HG02571 (cell line): ENCODE data around the gene ATP5IF1.

Source experiments
- ATAC-seq: cut with Tn5 transposase; IDR thresholded peaks from one replicate; pipeline ENCODE4 v1.9.1; 2021; ENCODE audit warnings: mild to moderate bottlenecking, moderate library complexity; ENCODE audit not compliant: unreplicated experiment

ATP5IF1 gene

DNA sequence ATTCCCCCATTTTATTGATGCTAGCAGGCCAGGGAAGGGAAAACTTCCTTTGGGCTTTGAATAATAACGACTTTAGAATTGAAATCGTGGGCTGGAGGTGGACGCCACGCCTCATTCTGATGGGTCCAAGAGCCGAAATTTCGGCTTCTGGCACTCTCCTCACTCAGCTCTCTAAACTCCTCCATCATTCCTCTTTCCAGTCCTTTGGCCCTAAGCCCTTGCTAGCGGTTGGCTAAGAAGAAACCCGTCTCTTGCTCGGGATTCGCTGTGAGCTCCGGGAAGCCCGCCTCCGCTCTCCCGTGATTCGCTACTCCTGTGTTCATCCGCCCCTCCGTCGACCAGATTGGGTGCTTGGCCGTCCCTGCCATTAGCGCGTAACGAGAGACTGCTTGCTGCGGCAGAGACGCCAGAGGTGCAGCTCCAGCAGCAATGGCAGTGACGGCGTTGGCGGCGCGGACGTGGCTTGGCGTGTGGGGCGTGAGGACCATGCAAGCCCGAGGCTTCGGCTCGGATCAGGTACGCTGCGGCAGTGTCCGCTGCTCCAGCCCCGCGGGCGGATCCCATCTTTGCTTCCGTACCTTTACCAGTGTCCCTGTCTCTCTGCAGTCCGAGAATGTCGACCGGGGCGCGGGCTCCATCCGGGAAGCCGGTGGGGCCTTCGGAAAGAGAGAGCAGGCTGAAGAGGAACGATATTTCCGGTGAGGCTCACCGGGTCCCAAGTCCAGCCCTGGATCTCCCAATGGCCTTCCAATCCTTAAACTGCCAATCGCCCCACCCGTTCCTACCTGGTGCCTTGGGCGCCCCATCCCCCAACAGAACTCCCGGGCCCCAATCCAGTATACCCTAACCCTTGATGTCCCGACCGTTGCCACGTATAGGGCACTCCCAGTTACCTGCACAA, at the start of gene ATP5IF1:
Gene ATP5IF1 (plus strand): TSS at position 370 of the 901 bp plus-strand sequence. CDS start 60 bp downstream, at position 430.
- ATAC-seq: peak; percentile 83

DNA sequence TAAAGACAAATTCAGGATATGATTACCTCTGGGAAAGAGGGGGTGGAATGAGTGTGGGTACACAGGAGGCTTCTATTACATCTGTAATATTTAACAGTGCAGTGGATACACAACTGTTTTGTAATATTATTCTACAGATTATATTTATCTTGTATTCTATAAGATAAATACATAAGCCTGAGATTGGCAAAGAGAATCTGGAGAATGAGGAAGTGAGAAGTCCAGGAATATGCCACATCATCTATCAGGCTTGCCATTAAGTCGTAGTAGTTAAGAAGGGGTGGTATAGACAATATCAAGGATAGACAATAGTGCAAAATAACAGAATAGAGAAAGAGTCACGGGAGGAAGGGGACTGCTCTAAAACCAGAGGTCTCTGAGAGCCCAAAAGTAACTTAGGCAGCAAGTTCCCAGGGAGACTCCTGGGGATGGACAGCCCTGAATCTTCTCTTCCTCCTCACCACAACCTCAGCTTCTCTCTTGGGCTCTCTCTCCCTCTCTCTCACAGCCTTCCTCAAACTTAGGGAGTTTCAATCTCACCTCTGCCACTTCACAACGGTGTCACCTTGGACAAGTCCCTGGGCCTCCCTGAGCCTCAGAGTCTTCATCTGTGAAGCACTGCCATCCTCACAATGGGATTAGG, 45.5 kb upstream of the ATP5IF1 start:
- ATAC-seq: no peak

DNA sequence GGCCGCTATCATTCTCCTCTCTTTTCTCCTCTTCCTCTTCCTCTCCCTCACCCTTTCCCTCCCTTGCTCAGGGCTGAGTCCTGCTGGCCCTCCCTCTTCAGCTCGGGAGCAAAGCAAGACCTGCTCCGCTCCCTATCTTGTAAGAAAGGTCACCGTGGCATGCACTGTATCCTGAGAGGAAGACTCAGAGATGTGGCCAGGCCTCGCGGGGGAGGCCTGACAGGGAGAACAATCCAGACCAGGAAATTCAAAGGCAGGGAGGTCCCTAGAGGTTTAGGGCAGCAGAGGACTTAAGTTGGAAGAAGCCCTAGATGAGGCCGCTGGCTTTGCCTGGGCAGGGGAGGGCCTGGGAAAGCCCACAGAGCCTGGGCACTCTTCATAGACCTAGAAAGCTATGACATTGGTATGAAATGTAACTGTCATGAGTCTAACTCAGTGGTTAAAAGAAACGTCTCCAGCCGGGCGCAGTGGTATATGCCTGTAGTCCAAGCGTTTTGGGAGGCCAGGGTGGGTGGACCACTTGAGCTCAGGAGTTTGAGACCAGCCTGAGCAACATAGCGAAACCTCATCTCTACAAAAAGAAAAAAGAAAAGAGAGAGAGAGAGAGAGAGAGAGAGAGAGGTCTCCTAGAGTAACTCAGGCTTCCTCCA, 44.8 kb upstream of the ATP5IF1 start:
- ATAC-seq: no peak

DNA sequence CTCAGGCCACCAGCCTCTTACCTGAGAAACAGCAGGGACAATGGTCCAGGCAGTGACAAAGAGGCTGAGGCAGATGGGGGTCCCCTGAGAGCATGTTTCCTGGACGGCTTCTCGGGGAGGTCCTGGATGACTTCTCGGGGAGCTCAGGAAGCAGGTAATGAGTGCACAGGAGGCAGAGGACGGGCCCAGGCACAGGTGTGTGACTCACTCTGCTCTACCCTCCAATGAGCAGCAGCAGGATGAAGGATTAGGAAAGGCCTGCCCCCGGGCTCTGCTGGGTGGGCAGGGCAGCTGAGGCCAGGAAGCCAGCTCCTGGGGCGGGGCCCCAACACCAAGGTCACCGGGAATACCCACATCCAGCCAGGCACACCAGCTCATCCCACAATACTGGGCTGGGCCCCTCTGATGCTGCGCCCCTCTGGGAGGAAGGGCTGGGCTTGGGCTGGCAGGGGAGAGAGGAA, 42.2 kb upstream of the ATP5IF1 start:
- no peak for ATAC-seq

DNA sequence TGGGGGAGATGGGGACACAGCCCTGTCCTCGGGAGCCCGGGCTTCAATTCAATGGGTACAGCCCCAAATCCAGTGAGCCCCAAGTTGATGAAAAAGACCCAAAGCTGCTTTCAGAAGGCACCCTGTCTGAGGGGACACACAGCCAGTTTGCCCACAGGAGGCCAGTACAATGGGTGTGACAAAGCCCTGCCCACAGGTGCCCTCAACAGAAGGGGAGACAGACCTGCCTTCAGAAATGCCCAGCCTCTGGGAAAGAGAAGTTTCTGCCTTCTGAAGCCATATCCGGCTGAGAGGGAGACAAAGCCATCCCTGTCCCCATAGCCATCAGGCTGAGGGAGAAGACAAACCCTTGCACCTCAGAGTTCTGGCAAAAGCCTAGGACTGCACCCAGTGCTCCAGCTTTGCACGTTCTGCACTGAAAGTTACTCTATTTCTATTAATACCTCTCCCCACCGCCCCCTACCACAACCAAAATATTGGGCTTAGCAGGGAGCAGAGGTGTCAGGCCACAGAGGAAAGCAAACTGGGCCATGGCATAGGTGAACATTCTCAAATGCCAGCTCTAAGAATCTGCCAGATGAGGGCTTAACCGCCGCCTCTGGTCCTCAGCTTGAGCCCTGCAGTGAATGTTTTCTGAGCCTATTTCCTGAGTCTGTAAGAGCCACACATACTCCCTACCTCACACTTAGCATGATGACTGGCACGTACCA, 41.4 kb upstream of the ATP5IF1 start:
- ATAC-seq: no peak

DNA sequence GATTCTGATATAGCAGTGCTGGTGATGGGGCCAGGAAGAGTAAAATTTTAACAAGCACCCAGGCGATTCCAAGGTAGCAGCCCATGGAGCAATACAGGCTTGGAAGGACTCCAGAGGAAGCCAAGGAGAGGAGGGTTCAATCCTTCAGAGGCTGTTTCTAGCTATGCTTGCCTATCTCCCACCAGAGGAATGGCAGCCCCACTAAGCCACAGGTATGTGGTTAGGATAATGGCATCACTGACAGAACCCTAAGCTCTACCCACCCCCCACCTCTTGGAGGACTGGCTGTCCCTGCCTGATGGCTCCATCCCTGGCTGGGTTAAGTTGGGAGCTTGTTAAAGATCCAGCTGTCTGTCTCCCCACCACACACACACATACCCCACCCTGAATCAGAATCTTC, 40.1 kb upstream of the ATP5IF1 start:
- ATAC-seq: no peak

DNA sequence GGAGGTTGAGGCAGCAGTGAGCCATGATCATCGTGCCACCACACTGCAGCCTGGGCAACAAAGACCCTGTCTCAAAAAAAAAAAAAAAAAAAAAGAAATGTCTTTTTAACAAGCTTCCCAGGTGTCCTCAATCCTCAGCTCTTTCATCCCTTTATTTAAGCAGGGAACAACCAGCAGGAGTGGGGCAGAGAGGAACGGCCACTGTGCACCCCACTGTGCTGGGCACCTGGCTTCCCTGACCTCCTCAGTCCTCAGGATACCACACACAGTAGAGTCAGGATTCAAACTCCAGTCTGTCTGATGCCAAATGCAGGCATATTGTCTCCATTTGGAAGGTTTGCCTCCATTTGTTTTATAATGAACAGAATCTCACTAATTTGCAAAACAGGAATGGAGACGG, 39.6 kb upstream of the ATP5IF1 start:
- ATAC-seq: no peak

DNA sequence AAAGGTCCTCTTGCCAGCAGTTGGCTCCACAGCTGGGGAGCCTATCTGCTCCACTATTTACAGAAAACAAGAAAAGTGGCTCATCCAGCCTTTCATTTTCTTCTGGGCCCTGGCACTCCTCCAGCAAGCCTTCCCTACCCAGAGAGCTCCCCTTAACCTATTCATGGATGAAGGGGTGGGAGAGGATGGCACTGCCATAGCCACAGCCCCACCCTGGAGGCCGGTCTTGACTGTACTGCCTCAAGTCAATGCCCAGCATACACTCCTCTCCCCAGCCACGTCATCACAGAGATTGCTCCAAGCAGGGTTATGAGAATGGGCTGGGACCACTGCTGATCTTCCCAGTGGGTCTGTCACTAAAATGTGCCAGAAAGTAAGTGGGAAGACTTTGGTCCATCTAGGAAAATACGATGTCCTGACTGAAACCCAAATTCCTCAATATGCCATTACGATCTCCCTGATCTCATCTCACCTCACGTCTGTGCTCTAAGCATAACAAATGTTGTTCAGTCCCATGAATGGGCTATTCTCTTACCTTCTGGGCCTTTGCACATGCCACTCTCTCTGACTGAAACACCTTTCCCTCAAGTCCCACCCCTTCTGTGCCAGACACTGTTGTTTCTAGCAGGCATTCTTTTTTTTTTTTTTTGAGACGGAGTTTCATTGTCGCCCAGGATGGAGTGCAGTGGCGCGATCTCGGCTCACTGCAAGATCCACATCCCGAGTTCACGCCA, 38.1 kb upstream of the ATP5IF1 start:
- no peak for ATAC-seq

DNA sequence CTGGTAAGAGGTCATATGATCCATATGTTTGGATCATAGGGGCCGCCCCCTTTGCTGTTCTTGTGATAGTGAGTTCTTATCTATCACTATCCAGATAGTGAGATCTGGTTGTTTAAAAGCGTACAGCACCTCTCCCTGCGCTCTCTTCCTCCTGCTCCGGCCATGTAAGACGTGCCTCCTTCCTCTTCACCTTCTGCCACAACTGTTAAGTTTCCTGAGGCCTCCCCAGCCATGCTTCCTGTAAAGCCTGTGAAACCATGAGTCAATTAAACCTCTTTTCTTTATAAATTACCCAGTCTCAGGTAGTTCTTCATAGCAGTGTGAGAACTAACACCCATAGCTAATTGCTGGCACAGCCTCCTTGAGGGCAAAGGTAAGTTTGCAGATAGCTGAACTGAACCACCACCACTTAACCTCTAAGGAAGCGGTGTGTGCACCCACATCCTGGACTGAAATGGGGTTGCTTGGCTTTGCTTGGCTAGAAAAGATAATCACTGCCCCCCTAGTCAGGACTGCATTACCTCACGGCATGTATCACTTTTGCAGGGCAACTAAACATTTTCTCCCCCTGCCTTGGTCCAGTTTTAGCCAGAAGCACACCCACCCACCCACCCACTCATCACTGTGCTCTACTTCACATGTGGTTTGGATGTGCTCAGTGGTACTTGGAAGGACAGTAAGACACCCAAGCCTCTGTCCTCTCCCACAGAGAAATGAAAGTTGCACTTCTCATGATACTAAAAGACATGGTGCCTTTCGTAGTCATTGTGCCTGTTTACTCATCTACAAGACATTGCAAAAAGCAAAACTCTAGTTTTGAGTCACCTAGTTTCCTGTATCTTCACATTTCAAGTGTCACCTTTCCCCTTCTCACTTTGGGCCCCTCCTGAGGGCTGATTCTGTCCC, 36.3 kb upstream of the ATP5IF1 start:
- peak; percentile 71 for ATAC-seq

DNA sequence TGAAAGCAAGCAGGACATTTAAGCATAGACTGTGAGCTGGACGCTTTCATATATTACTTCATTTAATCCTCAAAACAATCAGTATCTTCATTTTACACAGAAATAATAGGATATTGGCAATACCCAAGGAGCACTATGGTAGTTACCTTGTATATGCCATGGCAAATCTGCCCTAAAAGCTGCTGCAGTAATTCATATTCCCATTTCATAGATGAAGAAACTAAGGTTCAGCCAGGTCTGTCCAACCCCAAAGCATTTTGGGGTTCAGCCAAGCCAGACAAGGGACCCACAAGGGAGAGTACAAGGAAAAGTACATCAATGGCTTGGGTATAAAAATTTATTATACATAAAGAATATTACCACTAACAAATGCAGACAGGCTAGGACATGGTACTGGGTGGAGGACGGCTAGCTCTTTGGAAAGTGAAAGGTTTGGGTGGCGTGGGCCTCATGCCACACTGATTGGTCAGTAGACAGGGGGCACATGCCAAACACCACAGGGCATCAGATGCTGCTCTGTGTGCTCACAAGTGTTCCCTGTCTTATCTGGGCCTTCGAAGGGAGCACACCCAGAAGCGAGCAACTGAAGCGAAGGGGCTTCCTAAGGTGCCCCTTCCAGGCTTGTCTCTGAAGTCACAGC, 35.6 kb upstream of the ATP5IF1 start:
- no peak for ATAC-seq

DNA sequence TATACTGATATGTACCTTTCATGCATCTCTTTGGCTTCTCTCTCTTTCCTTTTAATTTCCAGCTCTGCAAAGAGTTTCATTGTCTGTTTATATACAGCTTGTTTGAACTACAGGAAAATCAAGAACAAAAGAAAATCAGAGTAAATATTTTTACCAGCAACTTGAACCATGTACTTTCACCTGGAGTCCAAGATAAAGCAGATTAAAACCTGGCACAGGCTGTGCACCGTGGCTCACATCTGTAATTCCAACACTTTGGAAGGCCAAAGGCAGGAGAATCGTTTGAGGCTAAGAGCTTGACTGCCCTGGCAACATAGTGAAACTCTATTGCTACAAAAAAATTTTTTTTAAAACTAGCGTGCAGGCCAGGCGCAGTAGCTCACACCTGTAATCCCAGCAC, 30.7 kb upstream of the ATP5IF1 start:
- ATAC-seq: no peak

DNA sequence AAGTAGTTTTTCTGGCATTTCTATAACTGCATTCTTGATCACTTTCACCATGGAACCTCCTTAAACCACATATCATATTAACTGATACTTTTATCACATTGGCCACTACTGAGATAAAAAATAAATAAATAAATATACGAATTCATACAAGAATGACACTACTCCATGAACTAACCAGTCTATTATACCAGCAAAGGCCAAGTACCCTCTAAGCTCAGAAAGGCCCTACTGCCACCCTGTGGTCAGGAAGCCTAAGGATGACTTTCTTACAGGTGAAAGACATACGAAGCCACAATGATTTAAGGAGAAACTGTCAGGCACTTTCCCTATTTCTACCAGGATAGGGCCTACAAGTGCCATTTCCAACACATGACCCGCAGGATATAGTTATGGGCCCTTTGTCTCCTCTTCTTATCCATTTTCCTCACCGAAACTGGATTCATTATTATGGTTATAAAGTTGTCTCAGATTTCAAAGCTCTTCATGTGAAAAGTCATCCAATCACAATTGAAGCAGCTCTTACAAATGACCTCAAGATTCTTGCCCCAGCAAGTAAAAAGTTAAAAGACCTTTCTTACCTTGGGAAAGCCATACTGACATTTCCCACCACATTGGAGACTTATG, 27.0 kb upstream of the ATP5IF1 start:
- ATAC-seq: no peak

DNA sequence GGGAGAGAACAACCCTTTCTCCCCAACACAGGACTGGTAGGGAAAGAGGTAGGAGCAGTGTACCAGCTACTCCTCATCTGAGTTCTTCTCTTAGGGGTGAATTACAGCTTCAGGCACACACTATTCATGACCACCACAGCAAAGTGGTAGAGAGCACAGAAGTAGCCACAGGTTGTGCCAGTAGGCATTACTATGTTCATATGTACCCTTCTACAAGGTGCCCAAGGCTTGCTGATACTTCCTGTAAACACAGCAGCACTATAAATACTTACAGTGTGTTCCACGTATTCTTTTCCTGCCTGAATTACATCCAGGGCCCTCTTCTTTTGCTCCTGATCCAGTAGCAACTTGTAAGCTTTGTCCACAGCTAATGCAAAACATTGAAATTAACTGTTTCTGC, 26.2 kb upstream of the ATP5IF1 start:
- no peak for ATAC-seq

DNA sequence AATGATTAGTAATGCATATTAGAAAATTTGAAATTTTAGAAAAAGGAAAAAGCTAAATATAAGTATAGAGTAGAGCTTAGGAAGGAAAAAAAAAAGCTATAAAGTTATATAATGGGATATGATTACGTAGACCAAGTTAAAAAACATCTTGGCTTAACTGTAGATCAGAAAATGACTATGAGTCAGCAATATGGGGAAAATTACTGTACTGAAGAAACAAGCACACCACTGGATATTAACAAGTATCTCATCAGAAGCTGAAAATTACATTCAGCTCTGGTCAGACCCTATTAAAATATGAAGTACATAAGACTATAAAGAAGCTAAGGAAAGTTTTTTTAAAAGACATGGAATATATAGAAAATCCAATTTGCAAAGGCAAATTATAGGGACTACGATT, 22.6 kb upstream of the ATP5IF1 start:
- ATAC-seq: no peak

DNA sequence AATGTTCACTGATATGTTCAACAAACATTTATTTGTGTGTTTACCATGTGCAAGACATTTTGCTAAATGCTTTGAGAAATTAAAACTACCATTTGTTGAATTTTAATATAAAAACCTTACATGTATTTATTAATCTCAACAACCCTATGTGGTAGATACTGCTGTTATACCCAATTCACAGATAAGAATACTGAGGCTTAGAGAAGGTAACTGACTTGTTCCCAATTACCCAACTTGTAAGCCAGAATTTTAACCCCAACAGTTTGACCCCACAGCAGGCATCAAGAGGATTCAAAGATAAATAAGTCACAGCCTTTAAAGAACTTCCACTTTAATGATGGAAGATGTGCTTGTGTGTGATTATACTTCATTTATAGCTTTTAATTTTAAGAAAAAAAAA, 6.8 kb upstream of the ATP5IF1 start:
- no peak for ATAC-seq

DNA sequence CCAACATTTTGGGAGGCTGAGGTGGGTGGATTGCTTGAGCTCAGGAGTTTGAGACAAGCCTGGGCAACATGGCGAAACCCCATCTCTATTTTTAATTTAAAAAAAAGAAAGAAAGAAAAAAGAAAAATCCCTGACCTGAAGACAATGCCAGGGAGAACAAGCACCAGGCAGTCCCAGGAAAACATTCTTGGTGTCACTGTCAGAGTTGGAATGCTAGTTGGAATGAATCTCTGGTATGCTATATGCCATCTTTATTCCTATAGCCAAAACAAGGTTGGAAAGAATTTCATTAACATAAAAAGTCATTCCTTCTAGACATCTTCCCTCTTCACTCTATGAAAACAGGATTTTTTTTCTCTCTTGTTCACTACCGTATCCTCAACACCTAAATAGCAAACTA, 5.9 kb upstream of the ATP5IF1 start:
- ATAC-seq: no peak

DNA sequence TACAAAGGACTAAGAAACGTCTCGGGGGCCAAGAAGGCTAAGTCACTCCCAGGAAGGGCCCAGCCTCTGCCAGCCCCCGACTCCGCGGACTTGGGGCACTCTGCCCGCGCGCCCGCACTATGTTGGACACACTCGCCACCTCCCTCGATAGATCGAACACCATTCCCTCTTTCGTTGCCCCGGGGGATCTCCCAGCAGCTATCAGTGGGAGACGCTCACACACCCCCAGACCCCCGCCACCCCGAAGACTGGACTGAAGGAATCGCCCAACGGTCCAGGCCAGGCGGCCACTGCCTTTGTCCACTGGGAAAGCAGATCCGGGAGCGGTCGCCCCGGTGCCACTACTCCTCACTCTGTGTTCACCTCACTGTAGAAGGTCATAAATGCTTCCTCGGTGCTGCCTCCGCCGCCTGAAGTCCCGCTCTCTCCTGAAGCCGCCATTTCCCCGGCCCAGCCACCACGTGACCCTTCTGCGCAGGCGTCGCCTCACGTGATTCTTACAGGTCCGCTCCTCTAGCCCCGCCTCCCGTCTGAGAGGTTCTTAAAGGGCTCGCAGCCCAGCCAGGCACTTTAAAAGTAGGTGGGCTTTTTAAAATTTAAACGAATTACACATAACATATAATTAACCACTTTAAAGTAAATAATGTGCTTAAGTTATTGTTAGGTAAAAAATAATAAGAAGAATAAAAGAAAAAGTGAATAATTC, 3.2 kb upstream of the ATP5IF1 start, which contains the start of gene DNAJC8:
Gene DNAJC8 (minus strand): TSS at position 472 of the 706 bp plus-strand sequence. CDS start 31 bp downstream, at position 441.
- ATAC-seq: peak; percentile 47

DNA sequence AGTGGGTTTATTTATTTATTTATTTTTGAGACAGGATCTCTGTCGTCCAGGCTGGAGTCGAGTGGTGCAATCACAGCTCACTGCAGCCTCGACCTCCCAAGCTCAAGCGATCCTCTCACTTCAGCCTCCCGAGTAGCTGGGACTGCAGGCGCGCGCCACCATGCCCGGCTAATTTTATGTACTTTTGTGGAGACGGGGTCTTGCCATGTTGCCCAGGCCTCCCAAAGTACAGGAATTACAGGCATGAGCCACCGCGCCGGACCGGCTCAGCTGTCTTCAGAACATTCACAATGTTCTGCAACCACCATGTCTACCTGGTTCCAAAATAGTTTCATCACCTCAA, 2.7 kb upstream of the ATP5IF1 start:
- ATAC-seq: no peak
